Measurements from ENCODE around the gene SNX18. TPM values are rescaled to one million over a fixed set of nuclear protein-coding genes. Genes with fewer than 3 reads are reported as not detected.
A peak's percentile ranks its signal among the peaks of the same experiment; 100 is the strongest.
"Not testable (repeated sequence)": the region's sequence is repeated elsewhere in the genome, so short reads cannot be mapped to it uniquely, and the experiment has no call there.

Gene SNX18
- total RNA-seq, 1 donor from 2014 or later = 17.9 TPM

GRCh38 chr5:54534191-54535004 is 16.8 kb downstream of the SNX18 start:
- DNase-seq (ENCODE audit: low spot score) = no peak
- TF ChIP-seq EZH2phosphoT487 (IDR thresholded peaks at IDR 0.05) = no peak
- TF ChIP-seq EZH2 (IDR thresholded peaks at IDR 0.05) = no peak
- no peak for TF ChIP-seq CTCF (IDR thresholded peaks at IDR 0.05)
- Histone ChIP-seq H3K36me3 (no peaks in the 10 kb centered on the region), H3K9me3 (ENCODE audit: low read depth) (no peaks in the 10 kb centered on the region), H3K79me2 (ENCODE audit: low read depth) (peaks cover 70% of the 10 kb centered on the region), H3K9ac (no peak overlapping the region), H3K27me3 (no peaks in the 10 kb centered on the region), H3K4me3 (no peak overlapping the region), H4K20me1 (ENCODE audit: low read depth) (peaks cover 19% of the 10 kb centered on the region), H3K4me2 (peak overlapping the region; percentile 37), H3K4me1 (peaks cover 15% of the 10 kb centered on the region), H3F3A (ENCODE audit: low read depth) (peaks cover 8% of the 10 kb centered on the region), H3K27ac (peak overlapping the region; percentile 32), H2AFZ (replicated peaks) (no peak overlapping the region)
- H3K9me3 Mint-ChIP-seq = no peaks in the 10 kb centered on the region
- no peaks in the 10 kb centered on the region for H3K27me3 Mint-ChIP-seq (ENCODE audit: insufficient read depth, low read depth)
- H3K4me3 Mint-ChIP-seq = peak overlapping the region; percentile 14
- peaks cover 25% of the 10 kb centered on the region for H3K4me1 Mint-ChIP-seq
- peaks cover 2% of the 10 kb centered on the region for H3K36me3 Mint-ChIP-seq
- peak overlapping the region; percentile 83 for H3K27ac Mint-ChIP-seq

GRCh38 chr5:54535149-54535844 is 17.7 kb downstream of the SNX18 start:
- Histone ChIP-seq H3K27ac (no peak overlapping the region), H3K9ac (no peak overlapping the region), H3F3A (ENCODE audit: low read depth) (peaks cover 8% of the 10 kb centered on the region), H3K27me3 (no peaks in the 10 kb centered on the region), H3K4me1 (peaks cover 15% of the 10 kb centered on the region), H4K20me1 (ENCODE audit: low read depth) (peaks cover 19% of the 10 kb centered on the region), H3K4me3 (no peak overlapping the region), H3K36me3 (no peaks in the 10 kb centered on the region), H3K9me3 (ENCODE audit: low read depth) (no peaks in the 10 kb centered on the region), H3K79me2 (ENCODE audit: low read depth) (peaks cover 63% of the 10 kb centered on the region), H2AFZ (replicated peaks) (no peak overlapping the region), H3K4me2 (no peak overlapping the region)
- Mint-ChIP-seq H3K4me1 (peaks cover 25% of the 10 kb centered on the region), H3K4me3 (no peak overlapping the region), H3K27ac (no peak overlapping the region), H3K36me3 (peaks cover 2% of the 10 kb centered on the region), H3K27me3 (ENCODE audit: insufficient read depth, low read depth) (no peaks in the 10 kb centered on the region), H3K9me3 (no peaks in the 10 kb centered on the region)
- no peak for TF ChIP-seq EZH2 (IDR thresholded peaks at IDR 0.05)
- TF ChIP-seq CTCF (IDR thresholded peaks at IDR 0.05) = no peak
- TF ChIP-seq EZH2phosphoT487 (IDR thresholded peaks at IDR 0.05) = no peak
- DNase-seq (ENCODE audit: low spot score) = no peak

- H3K4me3 Mint-ChIP-seq; H2AFZ ChIP-seq (replicated peaks); H3K36me3 ChIP-seq; H3K9me3 ChIP-seq (ENCODE audit: low read depth); H3K4me2 ChIP-seq; H3K9ac ChIP-seq; DNase-seq (ENCODE audit: low spot score); H3F3A ChIP-seq (ENCODE audit: low read depth); H3K4me3 ChIP-seq; H3K27me3 ChIP-seq; H3K27me3 Mint-ChIP-seq (ENCODE audit: insufficient read depth, low read depth); H3K9me3 Mint-ChIP-seq; H3K36me3 Mint-ChIP-seq; H3K27ac ChIP-seq; H3K27ac Mint-ChIP-seq: not testable (repeated sequence)
- peaks cover 12% of the 10 kb centered on the region for H4K20me1 ChIP-seq (ENCODE audit: low read depth)
- peaks cover 15% of the 10 kb centered on the region for H3K4me1 ChIP-seq
- H3K4me1 Mint-ChIP-seq = peaks cover 25% of the 10 kb centered on the region
- peaks cover 56% of the 10 kb centered on the region for H3K79me2 ChIP-seq (ENCODE audit: low read depth)
These were observed 18.8 kb downstream of the SNX18 start for GRCh38 chr5:54536375-54536774.

- not testable (repeated sequence) for H2AFZ ChIP-seq (replicated peaks); H3K4me2 ChIP-seq; H3K9ac ChIP-seq; H3K9me3 Mint-ChIP-seq; H3K4me3 Mint-ChIP-seq; H3K9me3 ChIP-seq (ENCODE audit: low read depth); H3K4me3 ChIP-seq; H3F3A ChIP-seq (ENCODE audit: low read depth); H3K27ac ChIP-seq; DNase-seq (ENCODE audit: low spot score); H3K27me3 ChIP-seq; H3K27me3 Mint-ChIP-seq (ENCODE audit: insufficient read depth, low read depth); H3K36me3 ChIP-seq; H3K36me3 Mint-ChIP-seq; H3K27ac Mint-ChIP-seq
- peaks cover 22% of the 10 kb centered on the region for H3K4me1 Mint-ChIP-seq
- Histone ChIP-seq H3K79me2 (ENCODE audit: low read depth) (peaks cover 51% of the 10 kb centered on the region), H4K20me1 (ENCODE audit: low read depth) (peaks cover 11% of the 10 kb centered on the region), H3K4me1 (peaks cover 15% of the 10 kb centered on the region)
These were observed 19.3 kb downstream of the SNX18 start for GRCh38 chr5:54536861-54537260.
